Esophagus muscularis mucosa (tissue), 4 donors: ENCODE results near the gene FOXP3.

Experiments
- EP300 ChIP-seq: sonication (generic); formaldehyde crosslinking; IDR thresholded peaks from one replicate; pipeline ENCODE4 v1.6.1; 2017; ENCODE audit warnings: antibody characterized with exemption
- POLR2A ChIP-seq: fragments of 450-650 bp; IDR thresholded peaks from one replicate; pipeline ENCODE4 v1.6.1; 2017; ENCODE audit warnings: antibody characterized with exemption, moderate library complexity, mild to moderate bottlenecking, low read depth
- POLR2AphosphoS5 ChIP-seq, 2 donors: sonication (generic); formaldehyde crosslinking; IDR thresholded peaks; one replicate each; pipeline ENCODE4 v1.6.1; 2017; ENCODE audit warnings: antibody characterized with exemption in 2 of 2
- TF ChIP-seq, protein P1 (sequence below), 3 experiments: fragments of 200-600 bp in 2 of 3; fragments of 450-650 bp in 1 of 3; sonication (generic) in 2 of 3; IDR thresholded peaks; one replicate each; pipeline ENCODE4 v1.5.1; 2017 to 2019; ENCODE audit warnings: antibody characterized with exemption in 3 of 3, mild to moderate bottlenecking in 2 of 3, moderate library complexity in 1 of 3

- TF ChIP-seq POLR2A (no peak), POLR2AphosphoS5 (IDR thresholded peaks at IDR 0.05) (no peak), EP300 (no peak)
- TF ChIP-seq, protein P1, sequence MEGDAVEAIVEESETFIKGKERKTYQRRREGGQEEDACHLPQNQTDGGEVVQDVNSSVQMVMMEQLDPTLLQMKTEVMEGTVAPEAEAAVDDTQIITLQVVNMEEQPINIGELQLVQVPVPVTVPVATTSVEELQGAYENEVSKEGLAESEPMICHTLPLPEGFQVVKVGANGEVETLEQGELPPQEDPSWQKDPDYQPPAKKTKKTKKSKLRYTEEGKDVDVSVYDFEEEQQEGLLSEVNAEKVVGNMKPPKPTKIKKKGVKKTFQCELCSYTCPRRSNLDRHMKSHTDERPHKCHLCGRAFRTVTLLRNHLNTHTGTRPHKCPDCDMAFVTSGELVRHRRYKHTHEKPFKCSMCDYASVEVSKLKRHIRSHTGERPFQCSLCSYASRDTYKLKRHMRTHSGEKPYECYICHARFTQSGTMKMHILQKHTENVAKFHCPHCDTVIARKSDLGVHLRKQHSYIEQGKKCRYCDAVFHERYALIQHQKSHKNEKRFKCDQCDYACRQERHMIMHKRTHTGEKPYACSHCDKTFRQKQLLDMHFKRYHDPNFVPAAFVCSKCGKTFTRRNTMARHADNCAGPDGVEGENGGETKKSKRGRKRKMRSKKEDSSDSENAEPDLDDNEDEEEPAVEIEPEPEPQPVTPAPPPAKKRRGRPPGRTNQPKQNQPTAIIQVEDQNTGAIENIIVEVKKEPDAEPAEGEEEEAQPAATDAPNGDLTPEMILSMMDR (IDR thresholded peaks at IDR 0.05) = no peak
Measured at GRCh38 chrX:49238735-49239134, 25.8 kb downstream of the FOXP3 start.
